Fibroblast of lung (primary cell): ENCODE measurements around the gene CD36.

Source experiments
- EZH2 ChIP-seq: IDR thresholded peaks from 2 replicates; pipeline ENCODE4 v1.5.1; 2012; ENCODE audit warnings: low read length, control low read depth, mild to moderate bottlenecking; ENCODE audit errors: missing control alignments
- TF ChIP-seq, protein P1 (sequence below), 2 donors: IDR thresholded peaks in 1 of 2; conservative IDR thresholded peaks in 1 of 2; 1 replicate in 1 of 2; 2 replicates in 1 of 2; pipeline ENCODE4 v1.5.1; 2011 to 2012; ENCODE audit warnings: low read length in 2 of 2, control low read depth in 1 of 2, inconsistent platforms in 1 of 2, low read depth in 1 of 2, mild to moderate bottlenecking in 1 of 2

DNA sequence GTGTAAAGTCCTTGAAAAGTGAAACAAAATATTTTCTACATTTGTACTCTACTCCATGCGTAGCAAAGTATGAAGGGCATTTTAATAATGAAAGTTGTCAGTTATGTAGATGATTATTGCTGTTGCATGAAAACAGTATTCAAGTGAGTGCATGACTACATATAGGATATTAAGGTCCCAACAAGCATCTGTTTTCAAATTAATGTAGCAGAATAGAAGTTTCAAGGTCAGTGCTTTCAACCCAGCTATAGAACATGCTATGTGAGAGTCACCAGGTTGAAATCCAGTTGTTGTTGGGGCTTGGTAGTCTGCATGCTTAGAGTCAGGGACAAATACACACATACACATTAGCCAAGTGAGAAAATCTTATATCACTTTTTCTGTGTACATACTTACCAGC, 14.8 kb downstream of the CD36 start:
- TF ChIP-seq, protein P1, sequence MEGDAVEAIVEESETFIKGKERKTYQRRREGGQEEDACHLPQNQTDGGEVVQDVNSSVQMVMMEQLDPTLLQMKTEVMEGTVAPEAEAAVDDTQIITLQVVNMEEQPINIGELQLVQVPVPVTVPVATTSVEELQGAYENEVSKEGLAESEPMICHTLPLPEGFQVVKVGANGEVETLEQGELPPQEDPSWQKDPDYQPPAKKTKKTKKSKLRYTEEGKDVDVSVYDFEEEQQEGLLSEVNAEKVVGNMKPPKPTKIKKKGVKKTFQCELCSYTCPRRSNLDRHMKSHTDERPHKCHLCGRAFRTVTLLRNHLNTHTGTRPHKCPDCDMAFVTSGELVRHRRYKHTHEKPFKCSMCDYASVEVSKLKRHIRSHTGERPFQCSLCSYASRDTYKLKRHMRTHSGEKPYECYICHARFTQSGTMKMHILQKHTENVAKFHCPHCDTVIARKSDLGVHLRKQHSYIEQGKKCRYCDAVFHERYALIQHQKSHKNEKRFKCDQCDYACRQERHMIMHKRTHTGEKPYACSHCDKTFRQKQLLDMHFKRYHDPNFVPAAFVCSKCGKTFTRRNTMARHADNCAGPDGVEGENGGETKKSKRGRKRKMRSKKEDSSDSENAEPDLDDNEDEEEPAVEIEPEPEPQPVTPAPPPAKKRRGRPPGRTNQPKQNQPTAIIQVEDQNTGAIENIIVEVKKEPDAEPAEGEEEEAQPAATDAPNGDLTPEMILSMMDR (conservative IDR thresholded peaks at IDR 0.05 in 1 of 2, IDR thresholded peaks at IDR 0.05 in 1 of 2; ENCODE audit: low read depth in 1 of 2, low read length in 2 of 2), result no peak
- no peak for TF ChIP-seq EZH2
